Stimulated activated CD8-positive, alpha-beta memory T cell treated with anti-CD3 and anti-CD28 coated beads, Interleukin-7, amount 100 ng/mL, for 1 hour (primary cell): ENCODE results near the gene CRACR2B.

Experiments used
- DNase-seq, 2 donors: peaks; one replicate each; pipeline ENCODE4 v3.0.0-alpha.2; 2020; ENCODE audit warnings: low read depth in 2 of 2

CRACR2B gene

GRCh38 chr11:838441-839279 lies 10.9 kb downstream of the CRACR2B start:
- DNase-seq = no peak

GRCh38 chr11:839280-839623 lies 11.5 kb downstream of the CRACR2B start:
- no peak for DNase-seq

GRCh38 chr11:839875-840617 lies 12.3 kb downstream of the CRACR2B start:
- DNase-seq = no peak

GRCh38 chr11:841981-842369 lies 14.3 kb downstream of the CRACR2B start:
- DNase-seq = no peak

- peak; percentile 75 to 82 for DNase-seq
Observed at GRCh38 chr11:842370-843002, 14.8 kb downstream of the CRACR2B start, which contains the start of the genes POLR2L and TSPAN4. TSS of gene POLR2L (minus strand) at chr11:842529. CDS start at chr11:842508, 21 bp downstream. TSS of gene TSPAN4 (plus strand) at chr11:842852. CDS start at chr11:850305, 7,453 bp downstream.

- DNase-seq = no peak
Observed at GRCh38 chr11:843086-843734, 15.5 kb downstream of the CRACR2B start.

GRCh38 chr11:843818-844692 lies 16.3 kb downstream of the CRACR2B start:
- no peak for DNase-seq

- DNase-seq = no peak
Observed at GRCh38 chr11:844693-845644, 17.2 kb downstream of the CRACR2B start.

GRCh38 chr11:845872-846495 lies 18.3 kb downstream of the CRACR2B start:
- DNase-seq = no peak

GRCh38 chr11:846496-847098 lies 18.9 kb downstream of the CRACR2B start:
- no peak for DNase-seq

GRCh38 chr11:847876-848275 lies 20.2 kb downstream of the CRACR2B start:
- no peak for DNase-seq

GRCh38 chr11:848380-848931 lies 20.7 kb downstream of the CRACR2B start:
- peak; percentile 44 to 48 for DNase-seq

GRCh38 chr11:849104-849824 lies 21.5 kb downstream of the CRACR2B start:
- DNase-seq = no peak

- DNase-seq = no peak
Observed at GRCh38 chr11:849951-850774, 22.4 kb downstream of the CRACR2B start.

- no peak for DNase-seq
Observed at GRCh38 chr11:850775-851763, 23.4 kb downstream of the CRACR2B start.

- DNase-seq = no peak
Observed at GRCh38 chr11:852762-853161, 25.0 kb downstream of the CRACR2B start.
